ENCODE measurements around the gene SCN4B. TPM values are rescaled to one million over a fixed set of nuclear protein-coding genes. Genes with fewer than 3 reads are reported as not detected.

The SCN4B gene
- total and polyA plus RNA-seq, 2 donors (not counting 1 experiment from before 2014, with no cell fraction given), result 1.5 to 10.4 TPM

DNA sequence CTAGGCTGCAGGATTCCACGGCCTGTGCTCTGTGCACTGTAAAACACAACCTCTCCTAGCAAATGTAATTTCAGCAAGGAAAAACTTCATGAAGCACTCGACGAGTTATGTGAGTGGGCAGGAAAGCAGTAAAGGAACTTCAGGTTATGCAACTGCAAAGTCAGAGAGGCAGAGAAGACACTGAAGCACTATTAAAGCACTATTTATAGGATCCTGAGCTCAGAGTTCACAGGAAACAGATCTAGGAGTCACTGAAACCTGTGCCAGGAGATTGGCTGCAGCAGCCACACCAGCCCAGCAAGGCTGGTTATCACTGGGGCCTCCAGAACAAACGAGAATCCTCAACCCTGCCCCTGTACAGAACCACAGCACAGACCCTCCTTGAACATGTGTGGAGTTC is 68.4 kb downstream of the SCN4B start:
- H3K9me3 ChIP-seq (ENCODE audit: control insufficient read depth, insufficient read depth, low read depth, low read length), result no peaks in the 10 kb centered on the region
- H2AFZ ChIP-seq (ENCODE audit: low read length), result no peak overlapping the region
- no peak for DNase-seq (ENCODE audit: low read depth in 2 of 2)
- H3K27me3 ChIP-seq (ENCODE audit: control insufficient read depth, insufficient read depth, low read length), result no peaks in the 10 kb centered on the region
- H3K4me3 ChIP-seq (replicated peaks in 1 of 4; ENCODE audit: control extremely low read depth in 1 of 4, insufficient read depth in 1 of 4, low read depth in 3 of 4, low read length in 4 of 4), result no peak overlapping the region
- no peaks in the 10 kb centered on the region for H4K20me1 ChIP-seq (ENCODE audit: control insufficient read depth, extremely low read depth, insufficient read depth, low read length)
- H3K4me1 ChIP-seq (ENCODE audit: control insufficient read depth, extremely low read depth, insufficient read depth, low read length), result no peaks in the 10 kb centered on the region
- H3K27ac ChIP-seq (ENCODE audit: insufficient read depth, low read length), result no peak overlapping the region
- TF ChIP-seq, protein P1, sequence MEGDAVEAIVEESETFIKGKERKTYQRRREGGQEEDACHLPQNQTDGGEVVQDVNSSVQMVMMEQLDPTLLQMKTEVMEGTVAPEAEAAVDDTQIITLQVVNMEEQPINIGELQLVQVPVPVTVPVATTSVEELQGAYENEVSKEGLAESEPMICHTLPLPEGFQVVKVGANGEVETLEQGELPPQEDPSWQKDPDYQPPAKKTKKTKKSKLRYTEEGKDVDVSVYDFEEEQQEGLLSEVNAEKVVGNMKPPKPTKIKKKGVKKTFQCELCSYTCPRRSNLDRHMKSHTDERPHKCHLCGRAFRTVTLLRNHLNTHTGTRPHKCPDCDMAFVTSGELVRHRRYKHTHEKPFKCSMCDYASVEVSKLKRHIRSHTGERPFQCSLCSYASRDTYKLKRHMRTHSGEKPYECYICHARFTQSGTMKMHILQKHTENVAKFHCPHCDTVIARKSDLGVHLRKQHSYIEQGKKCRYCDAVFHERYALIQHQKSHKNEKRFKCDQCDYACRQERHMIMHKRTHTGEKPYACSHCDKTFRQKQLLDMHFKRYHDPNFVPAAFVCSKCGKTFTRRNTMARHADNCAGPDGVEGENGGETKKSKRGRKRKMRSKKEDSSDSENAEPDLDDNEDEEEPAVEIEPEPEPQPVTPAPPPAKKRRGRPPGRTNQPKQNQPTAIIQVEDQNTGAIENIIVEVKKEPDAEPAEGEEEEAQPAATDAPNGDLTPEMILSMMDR (conservative IDR thresholded peaks at IDR 0.05 in 1 of 2, IDR thresholded peaks at IDR 0.05 in 1 of 2; ENCODE audit: low read depth in 1 of 2, low read length in 2 of 2), result no peak
- no peak for TF ChIP-seq EZH2 (IDR thresholded peaks at IDR 0.05; ENCODE audit: low read length, missing control alignments)
- no peak overlapping the region for H3K4me2 ChIP-seq (ENCODE audit: extremely low read depth, insufficient read depth, low read length)
- no peaks in the 10 kb centered on the region for H3K36me3 ChIP-seq (ENCODE audit: control insufficient read depth, insufficient read depth, low read length)
- no peaks in the 10 kb centered on the region for H3K79me2 ChIP-seq (ENCODE audit: control insufficient read depth, insufficient read depth, low read length)
- H3K9ac ChIP-seq (ENCODE audit: insufficient read depth, low read length), result no peak overlapping the region

Other genes with a start within 250 kb of the SCN4B start
- not detected in 2 replicates for gene TMPRSS13, start 223.4 kb downstream of the SCN4B start, total RNA-seq
- not detected in 2 replicates for gene TMPRSS13, start 223.4 kb downstream of the SCN4B start, polyA plus RNA-seq
- 0.17 and 0.26 TPM in 2 replicates for gene IL10RA, start 166.4 kb downstream of the SCN4B start, total RNA-seq
- gene IL10RA, start 166.4 kb downstream of the SCN4B start, polyA plus RNA-seq, result 0.36 TPM in 1 of 2 replicates, not detected in the other
- gene TMPRSS4, start 75.7 kb downstream of the SCN4B start, total RNA-seq, result not detected in 2 replicates
- not detected in 2 replicates for gene TMPRSS4, start 75.7 kb downstream of the SCN4B start, polyA plus RNA-seq
- not detected in 2 replicates for gene SMIM35, start 65.9 kb downstream of the SCN4B start, total RNA-seq
- not detected in 2 replicates for gene SMIM35, start 65.9 kb downstream of the SCN4B start, polyA plus RNA-seq
- 4.9 and 7.3 TPM in 2 replicates for gene SCN2B, start 23.8 kb upstream of the SCN4B start, total RNA-seq
- 0.11 and 0.19 TPM in 2 replicates for gene SCN2B, start 23.8 kb upstream of the SCN4B start, polyA plus RNA-seq
- gene JAML, start 72.2 kb upstream of the SCN4B start, total RNA-seq, result not detected in 2 replicates
- not detected in 2 replicates for gene JAML, start 72.2 kb upstream of the SCN4B start, polyA plus RNA-seq
- 0.26 and 0.33 TPM in 2 replicates for gene MPZL3, start 99.5 kb upstream of the SCN4B start, total RNA-seq
- gene MPZL3, start 99.5 kb upstream of the SCN4B start, polyA plus RNA-seq, result 0.09 and 0.44 TPM in 2 replicates
- gene MPZL2, start 111.5 kb upstream of the SCN4B start, total RNA-seq, result not detected in 2 replicates
- not detected in 2 replicates for gene MPZL2, start 111.5 kb upstream of the SCN4B start, polyA plus RNA-seq
- gene CD3E, start 151.9 kb upstream of the SCN4B start, total RNA-seq, result not detected in 2 replicates
- gene CD3E, start 151.9 kb upstream of the SCN4B start, polyA plus RNA-seq, result not detected in 2 replicates
- gene CD3D, start 189.9 kb upstream of the SCN4B start, total RNA-seq, result not detected in 2 replicates
- not detected in 2 replicates for gene CD3D, start 189.9 kb upstream of the SCN4B start, polyA plus RNA-seq
- gene CD3G, start 191.5 kb upstream of the SCN4B start, total RNA-seq, result not detected in 2 replicates
- not detected in 2 replicates for gene CD3G, start 191.5 kb upstream of the SCN4B start, polyA plus RNA-seq
- 29.0 and 37.0 TPM in 2 replicates for gene UBE4A, start 206.8 kb upstream of the SCN4B start, total RNA-seq
- 21.8 and 24.9 TPM in 2 replicates for gene UBE4A, start 206.8 kb upstream of the SCN4B start, polyA plus RNA-seq
- 67.3 and 75.6 TPM in 2 replicates for gene ATP5MG, start 248.8 kb upstream of the SCN4B start, total RNA-seq
- 217 and 293 TPM in 2 replicates for gene ATP5MG, start 248.8 kb upstream of the SCN4B start, polyA plus RNA-seq

All from fibroblast of lung (primary cell).